Measurements from ENCODE around the gene RAD51B.

RAD51B gene

GRCh38 chr14:68544081-68544892, 724.7 kb downstream of the RAD51B start:
- no peak for TF ChIP-seq CTCF (conservative IDR thresholded peaks at IDR 0.05; ENCODE audit: low read depth)
- POLR2A ChIA-PET (ENCODE audit: low non-redundant PET), result no interaction called here
- H3K27ac ChIP-seq, result no peak overlapping the region
- CTCF ChIA-PET, result interaction anchor here (0.6 kb wide), 1 partner anchor 1047 kb away, joined by 6 read pairs; no protein-coding TSS in a partner anchor
- peak; percentile 62 for DNase-seq (ENCODE audit: low spot score)

- H3K27ac ChIP-seq, result peak overlapping the region; percentile 99
- peak; percentile 72 for DNase-seq (ENCODE audit: low spot score)
- no peak for TF ChIP-seq CTCF (conservative IDR thresholded peaks at IDR 0.05; ENCODE audit: low read depth)
- POLR2A ChIA-PET (ENCODE audit: low non-redundant PET), result interaction anchor here (0.5 to 0.6 kb wide), 2 partner anchors 240 to 252 kb away, joined by 3 to 4 read pairs; no protein-coding TSS in a partner anchor
- CTCF ChIA-PET, result interaction anchor here (0.5 to 0.8 kb wide), 2 partner anchors 9 to 292 kb away, joined by 3 to 8 read pairs; no protein-coding TSS in a partner anchor
Observed at GRCh38 chr14:68546839-68547238, 727.3 kb downstream of the RAD51B start.

GRCh38 chr14:68547305-68548193, 728.0 kb downstream of the RAD51B start:
- DNase-seq (ENCODE audit: low spot score), result peak; percentile 88
- CTCF ChIA-PET, result interaction anchor here (0.7 kb wide), 1 partner anchor 86 kb away, joined by 4 read pairs; no protein-coding TSS in a partner anchor
- H3K27ac ChIP-seq, result peak overlapping the region; percentile 99

GRCh38 chr14:68548194-68549076, 728.9 kb downstream of the RAD51B start:
- DNase-seq (ENCODE audit: low spot score), result peak; percentile 90
- CTCF ChIA-PET, result no interaction called here
- POLR2A ChIA-PET (ENCODE audit: low non-redundant PET), result no interaction called here
- H3K27ac ChIP-seq, result peak overlapping the region; percentile 99
- TF ChIP-seq CTCF (conservative IDR thresholded peaks at IDR 0.05; ENCODE audit: low read depth), result no peak

More at GRCh38 chr14:68547305-68548193, 728.0 kb downstream of the RAD51B start:
- TF ChIP-seq CTCF (conservative IDR thresholded peaks at IDR 0.05; ENCODE audit: low read depth), result no peak
- POLR2A ChIA-PET (ENCODE audit: low non-redundant PET), result no interaction called here

- DNase-seq (ENCODE audit: low spot score), result no peak
- POLR2A ChIA-PET (ENCODE audit: low non-redundant PET), result no interaction called here
- no peak for TF ChIP-seq CTCF (conservative IDR thresholded peaks at IDR 0.05; ENCODE audit: low read depth)
- CTCF ChIA-PET, result no interaction called here
- H3K27ac ChIP-seq, result peak overlapping the region; percentile 99
Observed at GRCh38 chr14:68550338-68550715, 730.7 kb downstream of the RAD51B start.

Measured in RWPE1 (cell line).